ENCODE data around the gene SLC30A5.

- TF ChIP-seq CTCF (IDR thresholded peaks at IDR 0.05) (no peak), POLR2A (IDR thresholded peaks at IDR 0.05) (no peak)
Measured at GRCh38 chr5:69156456-69156855, 62.6 kb downstream of the SLC30A5 start.

Data from thyroid gland (tissue), 4 donors.